ENCODE measurements around the gene TRIM72. TPM values are rescaled to one million over a fixed set of nuclear protein-coding genes. Genes with fewer than 3 reads are reported as not detected.

Gene TRIM72
- total RNA-seq, 1 experiment from 2014 or later, result 1.2 TPM

- Histone ChIP-seq H3K23me2 (ENCODE audit: insufficient read length, low read depth, low read length, poor library complexity, severe bottlenecking) (no peaks in the 10 kb centered on the region), H2AK5ac (ENCODE audit: insufficient read length, low read length) (no peak overlapping the region), H3K27me3 (ENCODE audit: insufficient read depth, low read length) (no peaks in the 10 kb centered on the region), H4K8ac (replicated peaks; ENCODE audit: insufficient read length, low read depth, low read length) (no peak overlapping the region), H3K56ac (ENCODE audit: insufficient read length, low read depth, low read length) (no peak overlapping the region), H3K18ac (ENCODE audit: insufficient read length, low read depth, low read length) (no peak overlapping the region), H3K9me3 (ENCODE audit: control insufficient read depth, low read depth, low read length) (no peaks in the 10 kb centered on the region), H2BK20ac (ENCODE audit: low read depth, low read length, poor library complexity, severe bottlenecking) (no peak overlapping the region), H2BK12ac (ENCODE audit: insufficient read length, low read depth, low read length) (no peak overlapping the region), H3K9ac (ENCODE audit: extremely low read depth, insufficient read length, low read length) (no peak overlapping the region), H3K79me1 (ENCODE audit: insufficient read depth, low read depth, low read length, poor library complexity, severe bottlenecking) (no peaks in the 10 kb centered on the region), H3K4ac (ENCODE audit: low read depth, low read length) (no peak overlapping the region), H3K14ac (ENCODE audit: insufficient read depth, low read length) (no peak overlapping the region), H2AFZ (ENCODE audit: low read length) (no peak overlapping the region), H2BK120ac (ENCODE audit: low read depth, low read length, poor library complexity, severe bottlenecking) (no peak overlapping the region), H4K20me1 (ENCODE audit: control insufficient read depth, insufficient read depth, insufficient read length) (no peaks in the 10 kb centered on the region), H3K4me1 (ENCODE audit: insufficient read depth, low read length) (no peaks in the 10 kb centered on the region; the same call in 1 of the 2 replicates), H3K23ac (ENCODE audit: insufficient read length, low read depth, low read length) (no peak overlapping the region), H3K27ac (ENCODE audit: insufficient read length, low read depth, low read length) (no peak overlapping the region), H3K79me2 (ENCODE audit: insufficient read depth, low read length) (no peaks in the 10 kb centered on the region), H4K91ac (ENCODE audit: insufficient read length, low read depth, low read length) (no peak overlapping the region), H4K5ac (ENCODE audit: insufficient read length, low read depth, low read length) (no peak overlapping the region), H3T11ph (ENCODE audit: low read length) (no peak overlapping the region), H2BK15ac (ENCODE audit: low read depth, low read length) (no peak overlapping the region), H3K4me2 (ENCODE audit: insufficient read depth, insufficient read length, low read length) (no peak overlapping the region), H2BK5ac (ENCODE audit: insufficient read length, low read length) (no peak overlapping the region)
- WGBS (ENCODE audit: extremely low coverage, insufficient read length, low lambda C conversion rate), result no CpG with 5 or more reads among the region's 7 CpGs
- no peak overlapping the region; a peak in 1 of 7 replicates for H3K27ac Mint-ChIP-seq
- H3K9me3 Mint-ChIP-seq, result no peaks in the 10 kb centered on the region
- no peak; the same call in 2 of the 3 replicates for TF ChIP-seq CTCF (conservative IDR thresholded peaks at IDR 0.05)
- no peak overlapping the region for H3K4me3 Mint-ChIP-seq
- peaks cover 14 to 16% of the 10 kb centered on the region in 2 experiments for H3K4me1 Mint-ChIP-seq
- H3K27me3 Mint-ChIP-seq (ENCODE audit: low read depth), result peaks cover 4% of the 10 kb centered on the region
- H3K36me3 Mint-ChIP-seq (ENCODE audit: insufficient read depth in 1 of 3, low read depth in 3 of 3), result no peaks in the 10 kb centered on the region
- DNase-seq, result peak; percentile 20
Measured at GRCh38 chr16:31273187-31273586, 59.3 kb downstream of the TRIM72 start.
